Measurements from ENCODE around the gene PAPOLA. TPM values are rescaled to one million over a fixed set of nuclear protein-coding genes. Genes with fewer than 3 reads are reported as not detected.
"Not testable (repeated sequence)": the region's sequence is repeated elsewhere in the genome, so short reads cannot be mapped to it uniquely, and the experiment has no call there.

PAPOLA gene
- total RNA-seq, 4 donors from 2014 or later = 66.1 to 91.4 (median 76.0) TPM

- no peak for TF ChIP-seq CTCF (IDR thresholded peaks at IDR 0.05)
- no peak for TF ChIP-seq POLR2A (IDR thresholded peaks at IDR 0.05)
- H3K4me3 ChIP-seq (ENCODE audit: low read depth, poor library complexity, severe bottlenecking) = peak overlapping the region; percentile 79
- intact Hi-C loops (cut with DNase I; ENCODE audit: low total_unique reads) = no loop called here
- no peak for DNase-seq (ENCODE audit: low spot score in 2 of 2)
- 5 to 7% methylated on average over 5 of the region's 5 CpGs for WGBS, 2 donors
These were observed 1.1 kb downstream of the PAPOLA start for GRCh38 chr14:96503306-96503679.

DNA sequence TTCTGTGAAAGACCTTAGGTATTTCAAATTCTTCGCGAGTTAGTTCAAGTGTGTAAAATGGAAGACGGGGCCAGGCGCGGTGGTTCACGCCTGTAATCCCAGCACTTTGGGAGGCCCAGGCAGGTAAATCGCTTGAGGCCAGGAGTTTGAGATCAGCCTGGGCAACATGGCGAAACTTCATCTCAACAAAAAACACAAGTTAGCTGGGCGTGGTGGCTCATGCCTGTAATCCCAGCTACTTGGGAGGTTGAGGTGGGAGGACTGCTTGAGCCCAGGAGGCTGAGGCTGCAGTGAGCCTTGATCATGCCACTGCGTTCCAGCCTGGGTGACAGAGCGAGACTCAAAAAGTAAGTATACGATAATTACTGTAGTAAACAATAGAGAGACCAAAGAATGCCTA, 2.2 kb downstream of the PAPOLA start:
- DNase-seq (ENCODE audit: low spot score in 2 of 2); H3K4me3 ChIP-seq (ENCODE audit: low read depth, poor library complexity, severe bottlenecking); intact Hi-C loops (cut with DNase I; ENCODE audit: low total_unique reads): not testable (repeated sequence)
- 87 to 90% methylated on average over 12 of the region's 12 CpGs for WGBS, 2 donors

- WGBS, 2 donors = 91 to 93% methylated on average over 7 of the region's 7 CpGs
- no peak for TF ChIP-seq CTCF (IDR thresholded peaks at IDR 0.05)
- no peak for TF ChIP-seq POLR2A (IDR thresholded peaks at IDR 0.05)
These were observed 5.5 kb downstream of the PAPOLA start for GRCh38 chr14:96507723-96508122.

DNA sequence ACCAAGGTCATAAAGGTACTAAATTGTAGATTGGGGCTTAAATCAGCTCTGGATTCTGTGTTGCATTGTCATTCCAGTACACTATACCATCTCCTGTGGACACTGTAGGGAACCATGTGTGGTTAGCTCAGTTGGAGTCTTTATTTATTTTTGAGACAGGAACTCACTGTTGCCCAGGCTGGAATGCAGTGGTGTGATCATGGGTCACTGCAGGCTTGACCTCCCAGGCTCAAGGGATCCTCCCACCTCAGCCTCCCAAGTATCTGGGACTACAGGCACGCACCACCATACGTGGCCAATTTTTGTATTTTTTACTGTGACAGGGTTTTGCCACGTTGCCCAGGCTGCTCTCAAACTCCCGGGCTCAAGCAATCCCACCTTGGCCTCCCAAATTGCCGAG, 6.7 kb downstream of the PAPOLA start:
- intact Hi-C loops (cut with DNase I; ENCODE audit: low total_unique reads) = no loop called here
- no peak overlapping the region for H3K4me3 ChIP-seq (ENCODE audit: low read depth, poor library complexity, severe bottlenecking)
- WGBS, 2 donors = 83 to 97% methylated on average over 5 of the region's 5 CpGs
- TF ChIP-seq CTCF (IDR thresholded peaks at IDR 0.05) (no peak), POLR2A (IDR thresholded peaks at IDR 0.05) (no peak)
- DNase-seq (ENCODE audit: low spot score in 2 of 2) = no peak

More at GRCh38 chr14:96507723-96508122, 5.5 kb downstream of the PAPOLA start:
- DNase-seq (ENCODE audit: low spot score in 2 of 2) = no peak
- H3K4me3 ChIP-seq (ENCODE audit: low read depth, poor library complexity, severe bottlenecking) = no peak overlapping the region
- intact Hi-C loops (cut with DNase I; ENCODE audit: low total_unique reads) = no loop called here

- no peak for DNase-seq (ENCODE audit: low spot score in 2 of 2)
- WGBS, 2 donors = 57 to 67% methylated on average over 6 of the region's 6 CpGs
- TF ChIP-seq CTCF (IDR thresholded peaks at IDR 0.05) (no peak), POLR2A (IDR thresholded peaks at IDR 0.05) (no peak)
- no peak overlapping the region for H3K4me3 ChIP-seq (ENCODE audit: low read depth, poor library complexity, severe bottlenecking)
- intact Hi-C loops (cut with DNase I; ENCODE audit: low total_unique reads) = no loop called here
These were observed 7.4 kb downstream of the PAPOLA start for GRCh38 chr14:96509457-96510090.

DNA sequence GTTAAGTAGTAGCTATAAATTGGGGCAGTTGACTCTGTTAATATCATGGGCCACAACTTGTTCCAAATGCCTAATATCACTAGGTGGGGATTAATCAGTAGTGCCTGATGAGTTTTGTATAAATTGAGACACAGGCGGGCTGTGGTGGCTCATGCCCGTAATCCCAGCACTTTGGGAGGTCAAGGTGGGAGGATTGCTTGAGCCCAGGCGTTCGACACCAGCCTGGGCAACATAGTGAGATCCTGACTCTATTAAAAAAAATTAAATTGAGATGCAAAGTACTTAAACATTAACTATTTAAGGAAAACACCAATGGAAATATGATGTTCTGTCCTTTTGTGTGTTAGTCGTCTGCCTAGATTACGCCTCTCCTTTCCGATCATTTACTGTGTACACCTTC, 9.0 kb downstream of the PAPOLA start:
- 93 to 94% methylated on average over 7 of the region's 7 CpGs for whole genome bisulfite sequencing, 2 donors
- no peak overlapping the region for H3K4me3 ChIP-seq (ENCODE audit: low read depth, poor library complexity, severe bottlenecking)
- no peak for TF ChIP-seq CTCF (IDR thresholded peaks at IDR 0.05)
- no peak for TF ChIP-seq POLR2A (IDR thresholded peaks at IDR 0.05)
- no peak for DNase-seq (ENCODE audit: low spot score in 2 of 2)
- intact Hi-C loops (cut with DNase I; ENCODE audit: low total_unique reads) = no loop called here
